Panc1 (cell line): ENCODE results near the gene VWF.

Experiments used
- POLR2AphosphoS5 ChIP-seq: IDR thresholded peaks from 2 replicates; pipeline ENCODE4 v1.6.1; 2012; ENCODE audit warnings: mild to moderate bottlenecking, low read depth, low read length, moderate library complexity
- TF ChIP-seq, protein P1 (sequence below): fragments of 450-650 bp; IDR thresholded peaks from 2 replicates; pipeline ENCODE4 v1.5.1; 2017; ENCODE audit warnings: mild to moderate bottlenecking
- TF ChIP-seq, protein P2 (sequence below), 2 experiments: IDR thresholded peaks; 2 replicates each; pipeline ENCODE4 v1.6.1; 2011 to 2012; ENCODE audit warnings: low read depth in 2 of 2, control low read depth in 1 of 2, low read length in 1 of 2, mild to moderate bottlenecking in 1 of 2, moderate library complexity in 1 of 2; ENCODE audit not compliant: insufficient read depth in 1 of 2

DNA sequence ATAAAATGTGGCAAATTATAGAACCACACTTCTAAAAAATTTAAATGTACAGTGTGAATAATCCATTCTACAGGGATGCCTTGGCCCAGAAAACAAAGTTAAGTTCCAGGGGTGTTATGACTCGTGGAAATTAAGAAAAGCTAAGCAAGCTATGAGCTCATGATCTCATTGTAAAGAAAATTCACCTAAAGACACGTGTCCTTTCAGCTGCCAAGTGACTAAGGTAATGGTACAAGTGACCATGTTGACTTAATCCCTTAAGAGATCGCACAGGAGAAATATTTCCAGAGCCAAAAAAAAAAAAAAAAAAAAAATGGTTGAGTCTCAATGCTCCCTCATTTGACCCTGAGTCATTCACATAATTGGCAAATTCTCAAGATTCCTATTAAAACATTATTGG is 128.0 kb downstream of the VWF start:
- TF ChIP-seq, protein P1, sequence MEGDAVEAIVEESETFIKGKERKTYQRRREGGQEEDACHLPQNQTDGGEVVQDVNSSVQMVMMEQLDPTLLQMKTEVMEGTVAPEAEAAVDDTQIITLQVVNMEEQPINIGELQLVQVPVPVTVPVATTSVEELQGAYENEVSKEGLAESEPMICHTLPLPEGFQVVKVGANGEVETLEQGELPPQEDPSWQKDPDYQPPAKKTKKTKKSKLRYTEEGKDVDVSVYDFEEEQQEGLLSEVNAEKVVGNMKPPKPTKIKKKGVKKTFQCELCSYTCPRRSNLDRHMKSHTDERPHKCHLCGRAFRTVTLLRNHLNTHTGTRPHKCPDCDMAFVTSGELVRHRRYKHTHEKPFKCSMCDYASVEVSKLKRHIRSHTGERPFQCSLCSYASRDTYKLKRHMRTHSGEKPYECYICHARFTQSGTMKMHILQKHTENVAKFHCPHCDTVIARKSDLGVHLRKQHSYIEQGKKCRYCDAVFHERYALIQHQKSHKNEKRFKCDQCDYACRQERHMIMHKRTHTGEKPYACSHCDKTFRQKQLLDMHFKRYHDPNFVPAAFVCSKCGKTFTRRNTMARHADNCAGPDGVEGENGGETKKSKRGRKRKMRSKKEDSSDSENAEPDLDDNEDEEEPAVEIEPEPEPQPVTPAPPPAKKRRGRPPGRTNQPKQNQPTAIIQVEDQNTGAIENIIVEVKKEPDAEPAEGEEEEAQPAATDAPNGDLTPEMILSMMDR = no peak
- no peak for TF ChIP-seq POLR2AphosphoS5
- TF ChIP-seq, protein P2, sequence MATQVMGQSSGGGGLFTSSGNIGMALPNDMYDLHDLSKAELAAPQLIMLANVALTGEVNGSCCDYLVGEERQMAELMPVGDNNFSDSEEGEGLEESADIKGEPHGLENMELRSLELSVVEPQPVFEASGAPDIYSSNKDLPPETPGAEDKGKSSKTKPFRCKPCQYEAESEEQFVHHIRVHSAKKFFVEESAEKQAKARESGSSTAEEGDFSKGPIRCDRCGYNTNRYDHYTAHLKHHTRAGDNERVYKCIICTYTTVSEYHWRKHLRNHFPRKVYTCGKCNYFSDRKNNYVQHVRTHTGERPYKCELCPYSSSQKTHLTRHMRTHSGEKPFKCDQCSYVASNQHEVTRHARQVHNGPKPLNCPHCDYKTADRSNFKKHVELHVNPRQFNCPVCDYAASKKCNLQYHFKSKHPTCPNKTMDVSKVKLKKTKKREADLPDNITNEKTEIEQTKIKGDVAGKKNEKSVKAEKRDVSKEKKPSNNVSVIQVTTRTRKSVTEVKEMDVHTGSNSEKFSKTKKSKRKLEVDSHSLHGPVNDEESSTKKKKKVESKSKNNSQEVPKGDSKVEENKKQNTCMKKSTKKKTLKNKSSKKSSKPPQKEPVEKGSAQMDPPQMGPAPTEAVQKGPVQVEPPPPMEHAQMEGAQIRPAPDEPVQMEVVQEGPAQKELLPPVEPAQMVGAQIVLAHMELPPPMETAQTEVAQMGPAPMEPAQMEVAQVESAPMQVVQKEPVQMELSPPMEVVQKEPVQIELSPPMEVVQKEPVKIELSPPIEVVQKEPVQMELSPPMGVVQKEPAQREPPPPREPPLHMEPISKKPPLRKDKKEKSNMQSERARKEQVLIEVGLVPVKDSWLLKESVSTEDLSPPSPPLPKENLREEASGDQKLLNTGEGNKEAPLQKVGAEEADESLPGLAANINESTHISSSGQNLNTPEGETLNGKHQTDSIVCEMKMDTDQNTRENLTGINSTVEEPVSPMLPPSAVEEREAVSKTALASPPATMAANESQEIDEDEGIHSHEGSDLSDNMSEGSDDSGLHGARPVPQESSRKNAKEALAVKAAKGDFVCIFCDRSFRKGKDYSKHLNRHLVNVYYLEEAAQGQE (IDR thresholded peaks at IDR 0.05; ENCODE audit: insufficient read depth in 1 of 2, low read depth in 2 of 2, low read length in 1 of 2) = no peak
